ENCODE measurements around the gene SYCN. TPM values are rescaled to one million over a fixed set of nuclear protein-coding genes. Genes with fewer than 3 reads are reported as not detected.

SYCN gene
- total RNA-seq, 1 experiment from 2014 or later = not detected

DNA sequence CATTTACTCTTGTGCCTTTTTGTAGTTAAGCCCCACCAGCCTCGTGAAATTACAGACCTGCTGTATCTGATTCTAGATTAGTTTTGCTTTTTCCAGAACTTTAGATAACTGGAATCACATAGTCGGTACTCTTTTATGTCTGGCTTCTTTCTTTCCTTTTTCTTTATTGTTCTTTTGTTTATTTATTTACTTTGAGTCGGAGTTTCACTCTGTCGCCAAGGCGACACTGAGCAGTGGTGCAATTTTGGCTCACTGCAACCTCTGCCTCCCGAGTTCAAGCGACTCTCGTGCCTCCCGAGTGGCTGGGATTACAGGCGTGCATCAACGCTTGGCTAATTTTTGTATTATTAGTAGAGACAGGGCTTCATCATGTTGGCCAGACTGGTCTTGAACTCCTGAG lies 13.3 kb downstream of the SYCN start:
- H3K4me1 Mint-ChIP-seq (ENCODE audit: low read depth, unreplicated experiment) = peaks cover 25% of the 10 kb centered on the region
- peaks cover 19% of the 10 kb centered on the region for H3K36me3 Mint-ChIP-seq (ENCODE audit: insufficient read depth, unreplicated experiment)
- no TSS peak for BruUV-seq (replicated peaks)
- POLR2A ChIA-PET = no interaction called here
- CTCF ChIA-PET = no interaction called here
- no peaks in the 10 kb centered on the region for H3K27me3 Mint-ChIP-seq (ENCODE audit: insufficient read depth, unreplicated experiment)
- DNase-seq = no peak
- H3K27ac Mint-ChIP-seq (ENCODE audit: unreplicated experiment) = no peak overlapping the region
- no peak overlapping the region for H3K4me3 Mint-ChIP-seq (ENCODE audit: unreplicated experiment)
- H3K9me3 ChIP-seq = no peaks in the 10 kb centered on the region
- TF ChIP-seq, protein P1, sequence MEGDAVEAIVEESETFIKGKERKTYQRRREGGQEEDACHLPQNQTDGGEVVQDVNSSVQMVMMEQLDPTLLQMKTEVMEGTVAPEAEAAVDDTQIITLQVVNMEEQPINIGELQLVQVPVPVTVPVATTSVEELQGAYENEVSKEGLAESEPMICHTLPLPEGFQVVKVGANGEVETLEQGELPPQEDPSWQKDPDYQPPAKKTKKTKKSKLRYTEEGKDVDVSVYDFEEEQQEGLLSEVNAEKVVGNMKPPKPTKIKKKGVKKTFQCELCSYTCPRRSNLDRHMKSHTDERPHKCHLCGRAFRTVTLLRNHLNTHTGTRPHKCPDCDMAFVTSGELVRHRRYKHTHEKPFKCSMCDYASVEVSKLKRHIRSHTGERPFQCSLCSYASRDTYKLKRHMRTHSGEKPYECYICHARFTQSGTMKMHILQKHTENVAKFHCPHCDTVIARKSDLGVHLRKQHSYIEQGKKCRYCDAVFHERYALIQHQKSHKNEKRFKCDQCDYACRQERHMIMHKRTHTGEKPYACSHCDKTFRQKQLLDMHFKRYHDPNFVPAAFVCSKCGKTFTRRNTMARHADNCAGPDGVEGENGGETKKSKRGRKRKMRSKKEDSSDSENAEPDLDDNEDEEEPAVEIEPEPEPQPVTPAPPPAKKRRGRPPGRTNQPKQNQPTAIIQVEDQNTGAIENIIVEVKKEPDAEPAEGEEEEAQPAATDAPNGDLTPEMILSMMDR (IDR thresholded peaks at IDR 0.05; ENCODE audit: insufficient read depth in 1 of 2, low read depth in 1 of 2, low read length in 1 of 2, severe bottlenecking in 1 of 2, unreplicated experiment in 1 of 2) = no peak
- peaks cover 10% of the 10 kb centered on the region for H3K9me3 Mint-ChIP-seq (ENCODE audit: unreplicated experiment)
- peaks cover 23% of the 10 kb centered on the region for H3K4me1 ChIP-seq
- intact Hi-C loops (cut with micrococcal nuclease; ENCODE audit: unreplicated experiment) = no loop called here
- no peaks in the 10 kb centered on the region for H3K36me3 ChIP-seq (ENCODE audit: control insufficient read depth, insufficient read depth, low read length)
- no peak overlapping the region for H3K4me3 ChIP-seq (ENCODE audit: low read depth, low read length)
- no peaks in the 10 kb centered on the region for H3K27me3 ChIP-seq (replicated peaks; ENCODE audit: control insufficient read depth, insufficient read depth, low read length)

DNA sequence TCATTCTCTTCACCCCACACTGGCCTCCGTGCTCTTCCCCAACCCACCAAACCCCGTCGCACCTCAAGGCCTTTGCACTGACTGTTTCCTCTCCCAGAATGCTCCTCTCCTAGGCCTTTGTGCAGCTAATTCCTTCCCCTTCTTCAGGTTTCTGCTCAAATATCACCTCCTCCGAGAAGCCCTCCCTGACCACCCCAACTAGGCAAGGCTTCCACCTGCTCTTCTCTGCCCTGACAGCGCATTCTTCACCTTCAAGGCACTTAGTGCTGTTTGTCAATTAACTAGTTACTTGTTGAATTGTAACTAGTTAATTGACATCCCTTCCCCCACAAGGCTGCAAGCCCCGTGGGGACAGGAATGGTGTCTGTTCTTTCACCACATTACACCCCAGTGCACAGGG lies 15.1 kb downstream of the SYCN start:
- TF ChIP-seq, protein P1 (IDR thresholded peaks at IDR 0.05; ENCODE audit: insufficient read depth in 1 of 2, low read depth in 1 of 2, low read length in 1 of 2, severe bottlenecking in 1 of 2, unreplicated experiment in 1 of 2) = no peak
- intact Hi-C loops (cut with micrococcal nuclease; ENCODE audit: unreplicated experiment) = no loop called here
- Mint-ChIP-seq H3K4me1 (ENCODE audit: low read depth, unreplicated experiment) (peaks cover 26% of the 10 kb centered on the region), H3K36me3 (ENCODE audit: insufficient read depth, unreplicated experiment) (peaks cover 33% of the 10 kb centered on the region), H3K27me3 (ENCODE audit: insufficient read depth, unreplicated experiment) (no peaks in the 10 kb centered on the region), H3K9me3 (ENCODE audit: unreplicated experiment) (peaks cover 10% of the 10 kb centered on the region), H3K27ac (ENCODE audit: unreplicated experiment) (no peak overlapping the region), H3K4me3 (ENCODE audit: unreplicated experiment) (no peak overlapping the region)
- Histone ChIP-seq H3K27me3 (replicated peaks; ENCODE audit: control insufficient read depth, insufficient read depth, low read length) (no peaks in the 10 kb centered on the region), H3K4me3 (ENCODE audit: low read depth, low read length) (no peak overlapping the region), H3K36me3 (ENCODE audit: control insufficient read depth, insufficient read depth, low read length) (no peaks in the 10 kb centered on the region), H3K9me3 (no peaks in the 10 kb centered on the region), H3K4me1 (peaks cover 13% of the 10 kb centered on the region)
- DNase-seq = no peak
- no TSS peak for BruUV-seq (replicated peaks)
- CTCF ChIA-PET = interaction anchor here (1.0 kb wide), 1 partner anchor 67 kb away, joined by 3 read pairs; no protein-coding TSS in a partner anchor
- POLR2A ChIA-PET = no interaction called here

DNA sequence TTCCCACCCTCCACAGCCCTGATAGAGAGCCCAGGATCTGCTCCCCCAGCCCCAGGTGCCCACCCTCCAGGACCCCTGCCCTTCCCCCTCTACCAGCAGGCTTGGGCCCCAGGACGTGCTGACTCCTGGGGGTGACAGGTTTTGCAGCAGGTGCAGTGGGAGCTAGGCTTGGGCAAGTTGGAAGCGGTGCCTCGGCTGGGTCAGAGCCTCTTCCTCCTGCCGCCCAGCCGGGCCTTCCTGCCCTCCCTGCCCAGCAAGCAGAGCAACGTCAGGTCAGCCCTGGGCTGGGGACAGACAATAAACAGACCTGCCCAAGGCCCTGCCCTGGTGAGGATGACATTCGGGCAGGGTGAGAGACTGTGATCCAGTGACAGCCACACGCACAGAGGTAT lies 16.5 kb downstream of the SYCN start:
- CTCF ChIA-PET = interaction anchor here (0.7 to 2.1 kb wide), 2 partner anchors 66 to 144 kb away, joined by 3 to 8 read pairs; no protein-coding TSS in a partner anchor
- no TSS peak for BruUV-seq (replicated peaks)
- Mint-ChIP-seq H3K27me3 (ENCODE audit: insufficient read depth, unreplicated experiment) (no peaks in the 10 kb centered on the region), H3K9me3 (ENCODE audit: unreplicated experiment) (peaks cover 10% of the 10 kb centered on the region), H3K4me1 (ENCODE audit: low read depth, unreplicated experiment) (peaks cover 21% of the 10 kb centered on the region), H3K4me3 (ENCODE audit: unreplicated experiment) (no peak overlapping the region), H3K27ac (ENCODE audit: unreplicated experiment) (peak overlapping the region; percentile 8), H3K36me3 (ENCODE audit: insufficient read depth, unreplicated experiment) (peaks cover 43% of the 10 kb centered on the region)
- intact Hi-C loops (cut with micrococcal nuclease; ENCODE audit: unreplicated experiment) = loop anchor here (1.0 kb wide), 2 partner anchors 65 to 141 kb away; no protein-coding TSS in a partner anchor
- peaks cover 8% of the 10 kb centered on the region; the same call in 1 of the 2 replicates for H3K4me1 ChIP-seq
- H3K9me3 ChIP-seq = no peaks in the 10 kb centered on the region; the same call in 1 of the 2 replicates
- H3K27me3 ChIP-seq (replicated peaks; ENCODE audit: control insufficient read depth, insufficient read depth, low read length) = no peaks in the 10 kb centered on the region
- TF ChIP-seq, protein P1 (IDR thresholded peaks at IDR 0.05; ENCODE audit: insufficient read depth in 1 of 2, low read depth in 1 of 2, low read length in 1 of 2, severe bottlenecking in 1 of 2, unreplicated experiment in 1 of 2) = no peak
- no peak for DNase-seq
- H3K4me3 ChIP-seq (ENCODE audit: low read depth, low read length) = no peak overlapping the region
- H3K36me3 ChIP-seq (ENCODE audit: control insufficient read depth, insufficient read depth, low read length) = no peaks in the 10 kb centered on the region
- POLR2A ChIA-PET = no interaction called here

All from Caco-2 (cell line).